ENCODE measurements around the gene LRRC57. TPM values are rescaled to one million over a fixed set of nuclear protein-coding genes. Genes with fewer than 3 reads are reported as not detected.

LRRC57 gene
- total RNA-seq, 1 donor from 2014 or later, result 25.3 TPM

GRCh38 chr15:42491539-42492225 is 56.9 kb downstream of the LRRC57 start:
- Histone ChIP-seq H3K9me3 (no peaks in the 10 kb centered on the region), H3K4me3 (peak overlapping the region; percentile 85 to 93), H3K4me1 (peaks cover 47% of the 10 kb centered on the region), H3K36me3 (no peaks in the 10 kb centered on the region), H3K27me3 (no peaks in the 10 kb centered on the region), H3K27ac (peak overlapping the region; percentile 97)
- TF ChIP-seq POLR2AphosphoS5 (IDR thresholded peaks at IDR 0.05; ENCODE audit: insufficient read depth in 1 of 2, low read depth in 1 of 2), result no peak
- TF ChIP-seq, protein P1, sequence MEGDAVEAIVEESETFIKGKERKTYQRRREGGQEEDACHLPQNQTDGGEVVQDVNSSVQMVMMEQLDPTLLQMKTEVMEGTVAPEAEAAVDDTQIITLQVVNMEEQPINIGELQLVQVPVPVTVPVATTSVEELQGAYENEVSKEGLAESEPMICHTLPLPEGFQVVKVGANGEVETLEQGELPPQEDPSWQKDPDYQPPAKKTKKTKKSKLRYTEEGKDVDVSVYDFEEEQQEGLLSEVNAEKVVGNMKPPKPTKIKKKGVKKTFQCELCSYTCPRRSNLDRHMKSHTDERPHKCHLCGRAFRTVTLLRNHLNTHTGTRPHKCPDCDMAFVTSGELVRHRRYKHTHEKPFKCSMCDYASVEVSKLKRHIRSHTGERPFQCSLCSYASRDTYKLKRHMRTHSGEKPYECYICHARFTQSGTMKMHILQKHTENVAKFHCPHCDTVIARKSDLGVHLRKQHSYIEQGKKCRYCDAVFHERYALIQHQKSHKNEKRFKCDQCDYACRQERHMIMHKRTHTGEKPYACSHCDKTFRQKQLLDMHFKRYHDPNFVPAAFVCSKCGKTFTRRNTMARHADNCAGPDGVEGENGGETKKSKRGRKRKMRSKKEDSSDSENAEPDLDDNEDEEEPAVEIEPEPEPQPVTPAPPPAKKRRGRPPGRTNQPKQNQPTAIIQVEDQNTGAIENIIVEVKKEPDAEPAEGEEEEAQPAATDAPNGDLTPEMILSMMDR (IDR thresholded peaks at IDR 0.05), result no peak
- no peak for TF ChIP-seq POLR2A (IDR thresholded peaks at IDR 0.05)
- DNase-seq (ENCODE audit: extremely low spot score in 2 of 2), result no peak
- intact Hi-C loops (cut with DNase I), result no loop called here

- TF ChIP-seq POLR2A (IDR thresholded peaks at IDR 0.05) (peak in 1 of 2 donors; percentile 81), POLR2AphosphoS5 (IDR thresholded peaks at IDR 0.05; ENCODE audit: insufficient read depth in 1 of 2, low read depth in 1 of 2) (peak; percentile 98 to 100)
- TF ChIP-seq, protein P1 (IDR thresholded peaks at IDR 0.05), result no peak
- Histone ChIP-seq H3K27ac (peak within 1 kb of the TSS; percentile 97), H3K4me3 (peak within 1 kb of the TSS; percentile 85 to 93), H3K9me3 (no peaks in the 10 kb centered on the region), H3K36me3 (no peaks in the 10 kb centered on the region), H3K4me1 (peaks cover 40% of the 10 kb centered on the region), H3K27me3 (no peaks in the 10 kb centered on the region)
- DNase-seq (ENCODE audit: extremely low spot score in 2 of 2), result no peak
- intact Hi-C loops (cut with DNase I), result no loop called here
These were observed 57.7 kb downstream of the LRRC57 start, which contains the start of gene ZNF106 for GRCh38 chr15:42490671-42491538. TSS of gene ZNF106 (minus strand) at chr15:42491141. CDS start at chr15:42472289, 18,852 bp downstream.

DNA sequence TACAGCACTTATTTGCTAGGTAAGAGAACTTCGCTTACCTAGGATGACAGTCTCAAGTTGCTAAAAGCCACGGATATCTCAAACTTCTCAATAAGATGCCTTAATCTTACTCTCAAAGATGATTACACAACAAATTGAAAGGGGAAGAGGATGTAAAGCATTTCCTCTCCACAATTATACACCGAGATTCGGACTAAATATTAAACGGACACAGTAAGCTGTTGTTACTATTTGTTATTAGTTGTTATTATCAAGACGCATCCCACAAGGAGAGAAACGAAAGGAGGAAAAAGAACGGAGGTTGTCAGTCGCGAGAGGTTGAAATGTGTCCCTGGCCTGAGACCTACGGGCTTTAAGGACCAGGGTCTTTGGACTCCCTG is 58.3 kb downstream of the LRRC57 start:
- H3K4me1 ChIP-seq, result peaks cover 40% of the 10 kb centered on the region
- intact Hi-C loops (cut with DNase I), result no loop called here
- no peaks in the 10 kb centered on the region for H3K27me3 ChIP-seq
- H3K27ac ChIP-seq, result peak overlapping the region; percentile 97
- no peak for DNase-seq (ENCODE audit: extremely low spot score in 2 of 2)
- no peaks in the 10 kb centered on the region for H3K36me3 ChIP-seq
- H3K4me3 ChIP-seq, result peak overlapping the region; percentile 85 to 93
- TF ChIP-seq, protein P1 (IDR thresholded peaks at IDR 0.05), result no peak
- TF ChIP-seq POLR2AphosphoS5 (IDR thresholded peaks at IDR 0.05; ENCODE audit: insufficient read depth in 1 of 2, low read depth in 1 of 2), result no peak
- TF ChIP-seq POLR2A (IDR thresholded peaks at IDR 0.05), result no peak
- H3K9me3 ChIP-seq, result no peaks in the 10 kb centered on the region

Other genes starting within 250 kb of the LRRC57 start
- gene CAPN3, start 189.3 kb downstream of the LRRC57 start, total RNA-seq, result 18.4 TPM
- gene ZNF106, start 57.7 kb downstream of the LRRC57 start, total RNA-seq, result 38.1 TPM
- 60.9 TPM for gene SNAP23, start 53.2 kb downstream of the LRRC57 start, total RNA-seq
- 25.8 TPM for gene HAUS2, start within 50 bp of the LRRC57 start, total RNA-seq
- 35.1 TPM for gene STARD9, start 26.8 kb upstream of the LRRC57 start, total RNA-seq
- 10.3 TPM for gene CDAN1, start 188.3 kb upstream of the LRRC57 start, total RNA-seq

All from vagina (tissue), 2 donors.